Stimulated activated CD8-positive, alpha-beta memory T cell treated with anti-CD3 and anti-CD28 coated beads, Interleukin-12 subunit alpha, Interleukin-12 subunit beta, amount 100 ng/mL, for 4 hours (primary cell): ENCODE results near the gene M1AP.
"Not testable (repeated sequence)": the region's sequence is repeated elsewhere in the genome, so short reads cannot be mapped to it uniquely, and the experiment has no call there.

Source experiments
- DNase-seq: peaks from one replicate; pipeline ENCODE4 v3.0.0-alpha.2; 2020; ENCODE audit warnings: low read depth

M1AP gene

GRCh38 chr2:74564222-74564621 lies 83.9 kb downstream of the M1AP start:
- DNase-seq, result no peak

GRCh38 chr2:74562126-74562775 lies 85.9 kb downstream of the M1AP start:
- DNase-seq, result no peak

GRCh38 chr2:74561022-74561421 lies 87.1 kb downstream of the M1AP start:
- not testable (repeated sequence) for DNase-seq

- no peak for DNase-seq
These were observed 87.5 kb downstream of the M1AP start for GRCh38 chr2:74560591-74560990.

- no peak for DNase-seq
These were observed 88.2 kb downstream of the M1AP start for GRCh38 chr2:74559912-74560311.

GRCh38 chr2:74558284-74559230 lies 89.6 kb downstream of the M1AP start:
- no peak for DNase-seq

GRCh38 chr2:74556831-74557370 lies 91.2 kb downstream of the M1AP start:
- no peak for DNase-seq

GRCh38 chr2:74556159-74556558 lies 92.0 kb downstream of the M1AP start:
- no peak for DNase-seq

GRCh38 chr2:74555610-74556103 lies 92.5 kb downstream of the M1AP start:
- DNase-seq, result no peak

GRCh38 chr2:74554820-74555531 lies 93.2 kb downstream of the M1AP start:
- no peak for DNase-seq

- DNase-seq, result peak; percentile 74
These were observed 94.0 kb downstream of the M1AP start, which contains the start of the genes DOK1 and LOXL3 for GRCh38 chr2:74553892-74554819. DOK1 (plus strand) TSS chr2:74554720; CDS start chr2:74554755, 35 bp downstream. LOXL3 (minus strand) TSS chr2:74553942; CDS start chr2:74552634, 1,308 bp downstream.

GRCh38 chr2:74552914-74553811 lies 95.0 kb downstream of the M1AP start:
- no peak for DNase-seq

GRCh38 chr2:74551942-74552913 lies 95.9 kb downstream of the M1AP start:
- no peak for DNase-seq

- DNase-seq, result no peak
These were observed 96.6 kb downstream of the M1AP start for GRCh38 chr2:74551530-74551929.

- no peak for DNase-seq
These were observed 97.9 kb downstream of the M1AP start for GRCh38 chr2:74550231-74550630.

- DNase-seq, result no peak
These were observed 99.0 kb downstream of the M1AP start for GRCh38 chr2:74548900-74549826.

- no peak for DNase-seq
These were observed 99.7 kb downstream of the M1AP start for GRCh38 chr2:74548285-74548899.
